Progenitor cell of endocrine pancreas (in vitro differentiated cells): ENCODE results near the gene VCP. TPM values are rescaled to one million over a fixed set of nuclear protein-coding genes. Genes with fewer than 3 reads are reported as not detected.
A peak's percentile ranks its signal among the peaks of the same experiment; 100 is the strongest.

Experiments used
- DNase-seq: peaks from one replicate; pipeline ENCODE4 v3.0.0; 2021; ENCODE audit warnings: low spot score; ENCODE audit not compliant: unreplicated experiment
- H3K27ac Mint-ChIP-seq: 2 replicates; pipeline ENCODE4 v1.8.0; 2021; ENCODE audit warnings: mild to moderate bottlenecking, moderate library complexity, mixed read lengths
- H3K27me3 Mint-ChIP-seq: 2 replicates; pipeline ENCODE4 v1.8.0; 2021; ENCODE audit warnings: mixed read lengths
- H3K36me3 Mint-ChIP-seq: 2 replicates; pipeline ENCODE4 v1.8.0; 2022; ENCODE audit warnings: mixed read lengths; ENCODE audit not compliant: insufficient read depth
- H3K4me1 Mint-ChIP-seq: 2 replicates; pipeline ENCODE4 v1.8.0; 2021; ENCODE audit warnings: low read depth, mixed read lengths
- H3K4me3 Mint-ChIP-seq: 2 replicates; pipeline ENCODE4 v1.8.0; 2021; ENCODE audit warnings: low read depth, mild to moderate bottlenecking, moderate library complexity, mixed read lengths
- H3K9me3 Mint-ChIP-seq: 2 replicates; pipeline ENCODE4 v1.8.0; 2021; ENCODE audit warnings: low read depth, mixed read lengths
- total RNA-seq: library from RNA; stranded (reverse); gene quantifications from 2 replicates; pipeline ENCODE4 v1.2.1, GENCODE V29; 2021
- TF ChIP-seq, protein P1 (sequence below): fragments of 200-600 bp; sonication (generic); IDR thresholded peaks from one replicate; pipeline ENCODE4 v1.5.0; 2021; ENCODE audit warnings: antibody characterized with exemption, mild to moderate bottlenecking; ENCODE audit not compliant: unreplicated experiment

Gene VCP
- total RNA-seq, 1 donor from 2014 or later: 326 TPM

DNA sequence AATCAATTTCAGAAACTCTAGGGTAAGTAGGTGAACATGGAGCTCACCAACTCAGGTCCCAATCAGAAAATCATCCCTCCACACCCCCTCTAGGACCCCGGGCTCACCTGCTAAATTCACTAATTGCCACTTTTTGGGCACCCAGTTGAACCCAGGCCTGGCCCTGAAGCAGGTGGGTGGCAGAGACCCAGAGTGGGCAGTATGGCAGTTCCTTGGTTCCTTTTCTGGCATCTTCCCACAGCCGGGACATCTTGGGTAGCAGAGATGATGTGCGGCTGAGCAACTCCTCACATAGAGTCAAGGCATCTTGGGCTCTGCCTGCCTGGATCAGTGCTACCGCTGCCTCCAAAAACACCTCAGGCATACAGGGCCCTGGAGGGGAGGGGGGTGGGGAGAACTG is 2.9 kb upstream of the VCP start:
- Mint-ChIP-seq H3K4me3 (no peak overlapping the region), H3K9me3 (no peaks in the 10 kb centered on the region), H3K4me1 (peaks cover 27% of the 10 kb centered on the region), H3K36me3 (peaks cover 16% of the 10 kb centered on the region), H3K27me3 (no peaks in the 10 kb centered on the region), H3K27ac (no peak overlapping the region)
- DNase-seq: no peak
- TF ChIP-seq, protein P1, sequence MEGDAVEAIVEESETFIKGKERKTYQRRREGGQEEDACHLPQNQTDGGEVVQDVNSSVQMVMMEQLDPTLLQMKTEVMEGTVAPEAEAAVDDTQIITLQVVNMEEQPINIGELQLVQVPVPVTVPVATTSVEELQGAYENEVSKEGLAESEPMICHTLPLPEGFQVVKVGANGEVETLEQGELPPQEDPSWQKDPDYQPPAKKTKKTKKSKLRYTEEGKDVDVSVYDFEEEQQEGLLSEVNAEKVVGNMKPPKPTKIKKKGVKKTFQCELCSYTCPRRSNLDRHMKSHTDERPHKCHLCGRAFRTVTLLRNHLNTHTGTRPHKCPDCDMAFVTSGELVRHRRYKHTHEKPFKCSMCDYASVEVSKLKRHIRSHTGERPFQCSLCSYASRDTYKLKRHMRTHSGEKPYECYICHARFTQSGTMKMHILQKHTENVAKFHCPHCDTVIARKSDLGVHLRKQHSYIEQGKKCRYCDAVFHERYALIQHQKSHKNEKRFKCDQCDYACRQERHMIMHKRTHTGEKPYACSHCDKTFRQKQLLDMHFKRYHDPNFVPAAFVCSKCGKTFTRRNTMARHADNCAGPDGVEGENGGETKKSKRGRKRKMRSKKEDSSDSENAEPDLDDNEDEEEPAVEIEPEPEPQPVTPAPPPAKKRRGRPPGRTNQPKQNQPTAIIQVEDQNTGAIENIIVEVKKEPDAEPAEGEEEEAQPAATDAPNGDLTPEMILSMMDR: no peak

DNA sequence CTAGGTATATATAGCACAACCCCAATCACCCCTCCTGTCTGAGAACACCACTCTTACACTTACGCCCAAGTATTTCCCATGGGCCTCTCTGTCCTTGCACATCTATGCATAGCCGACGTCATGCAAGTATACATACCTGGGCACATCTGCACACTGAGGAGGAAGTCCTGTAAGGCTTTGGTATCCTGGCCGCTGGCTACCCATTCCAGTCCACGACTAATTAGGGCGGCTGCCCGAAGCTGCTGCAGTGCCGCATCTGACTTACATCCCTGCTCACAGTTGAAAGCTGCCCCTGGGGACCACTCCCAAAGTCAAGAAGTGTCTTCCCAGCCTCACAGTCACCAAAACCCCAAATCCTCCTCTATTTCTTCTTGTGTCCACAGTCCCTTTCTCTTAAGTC is 2.4 kb upstream of the VCP start:
- TF ChIP-seq, protein P1: no peak
- Mint-ChIP-seq H3K36me3 (peaks cover 16% of the 10 kb centered on the region), H3K4me1 (peaks cover 29% of the 10 kb centered on the region), H3K27me3 (no peaks in the 10 kb centered on the region), H3K9me3 (no peaks in the 10 kb centered on the region), H3K27ac (no peak overlapping the region), H3K4me3 (no peak overlapping the region)
- no peak for DNase-seq

DNA sequence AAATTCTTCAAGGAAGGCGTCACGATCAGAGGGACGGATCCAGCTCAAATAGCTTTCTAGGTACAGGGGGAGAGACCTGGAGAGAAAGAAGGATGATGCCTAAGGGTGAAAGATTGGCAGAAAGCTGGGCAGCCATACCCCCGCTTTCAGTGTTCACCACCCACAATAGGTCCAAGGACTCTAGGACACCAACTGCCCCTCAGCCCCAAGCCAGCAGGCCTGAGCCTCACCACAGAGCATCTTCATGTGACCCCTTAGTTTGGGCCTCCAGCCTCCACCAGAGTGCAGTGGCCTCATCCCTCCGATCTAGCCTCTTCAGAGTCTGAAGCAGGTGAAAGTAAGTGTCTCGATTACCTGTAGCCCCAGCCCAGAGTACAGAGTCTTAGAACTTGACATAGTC is 1.7 kb upstream of the VCP start:
- no peak for DNase-seq
- no peak overlapping the region for H3K4me3 Mint-ChIP-seq
- TF ChIP-seq, protein P1: no peak
- H3K4me1 Mint-ChIP-seq: peaks cover 34% of the 10 kb centered on the region
- no peaks in the 10 kb centered on the region for H3K27me3 Mint-ChIP-seq
- H3K27ac Mint-ChIP-seq: peak overlapping the region; percentile 64
- H3K9me3 Mint-ChIP-seq: no peaks in the 10 kb centered on the region
- H3K36me3 Mint-ChIP-seq: peaks cover 16% of the 10 kb centered on the region

DNA sequence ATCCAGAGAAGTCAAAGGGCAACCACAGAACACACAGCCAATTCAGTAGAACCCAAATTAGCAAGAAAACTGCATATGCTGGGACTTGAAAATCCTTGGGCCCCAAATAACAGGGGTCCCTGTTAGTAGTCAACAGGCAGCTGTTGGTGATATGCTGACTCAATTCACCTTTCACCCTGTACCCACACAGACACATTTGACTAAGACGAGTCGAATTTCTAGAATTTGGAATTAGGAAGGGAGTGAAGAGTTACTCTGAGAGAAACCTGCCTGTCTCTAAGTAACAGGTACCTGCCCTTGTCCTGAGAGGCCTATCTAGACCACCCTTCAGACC is 821 bp upstream of the VCP start:
- peaks cover 16% of the 10 kb centered on the region for H3K36me3 Mint-ChIP-seq
- no peak for DNase-seq
- H3K27ac Mint-ChIP-seq: peak overlapping the region; percentile 99
- H3K4me3 Mint-ChIP-seq: peak overlapping the region; percentile 93
- H3K9me3 Mint-ChIP-seq: no peaks in the 10 kb centered on the region
- peaks cover 33% of the 10 kb centered on the region for H3K4me1 Mint-ChIP-seq
- TF ChIP-seq, protein P1: no peak
- H3K27me3 Mint-ChIP-seq: no peaks in the 10 kb centered on the region

DNA sequence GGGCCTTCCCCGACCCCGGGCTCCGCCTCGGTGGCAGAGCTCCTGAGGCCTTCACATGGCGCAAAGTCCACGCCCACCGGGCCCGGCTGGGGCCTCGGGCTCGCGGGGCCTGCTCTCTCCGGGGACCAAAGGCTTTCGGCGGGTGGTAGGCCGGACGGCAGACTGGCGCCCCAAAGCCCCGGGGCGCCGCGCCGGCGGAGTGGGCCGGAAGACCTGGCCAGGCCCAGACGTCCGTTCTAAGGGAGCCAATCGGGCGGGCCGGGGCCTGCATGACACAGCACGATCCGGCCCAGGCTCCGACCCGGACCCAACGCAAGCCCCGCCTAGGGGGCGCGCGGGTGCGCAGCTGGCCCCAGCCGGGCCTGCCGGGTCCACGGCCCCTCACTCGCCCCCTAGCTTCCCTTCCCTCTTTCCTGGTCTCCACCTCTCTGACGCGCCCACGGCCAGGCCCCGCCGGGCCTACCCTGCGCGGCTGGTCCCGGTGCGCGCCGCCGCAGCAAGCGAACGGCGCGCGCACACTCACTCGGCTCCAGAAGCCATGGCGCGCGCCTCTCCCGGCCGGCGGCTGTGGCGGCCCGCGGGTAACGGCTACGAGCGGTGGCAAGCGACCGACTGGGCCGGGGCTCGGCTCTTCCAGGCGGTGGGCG is 488 bp downstream of the VCP start:
- Mint-ChIP-seq H3K4me3 (peak overlapping the region; percentile 93), H3K36me3 (peaks cover 25% of the 10 kb centered on the region), H3K4me1 (peaks cover 29% of the 10 kb centered on the region), H3K9me3 (no peaks in the 10 kb centered on the region), H3K27me3 (no peaks in the 10 kb centered on the region), H3K27ac (peak overlapping the region; percentile 99)
- TF ChIP-seq, protein P1: peak; percentile 56
- peak; percentile 78 for DNase-seq
